KMS-11 (cell line): ENCODE measurements around the gene MYO18B.

Source experiments
- H2AFZ ChIP-seq: fragments of 200-600 bp; sonication (generic); 2 replicates; pipeline ENCODE4 v1.6.1; 2016; ENCODE audit warnings: antibody characterized with exemption, mixed run types, low read depth
- H3K27ac ChIP-seq: fragments of 200-600 bp; sonication (generic); 2 replicates; pipeline ENCODE4 v1.6.1; 2016; ENCODE audit warnings: mild to moderate bottlenecking, mixed run types
- H3K27me3 ChIP-seq: fragments of 200-600 bp; sonication (generic); 2 replicates; pipeline ENCODE4 v1.6.1; 2017; ENCODE audit warnings: mild to moderate bottlenecking, low read depth, mixed run types, moderate library complexity; ENCODE audit not compliant: insufficient read depth
- H3K36me3 ChIP-seq: fragments of 200-600 bp; sonication (generic); 2 replicates; pipeline ENCODE4 v1.6.1; 2017; ENCODE audit warnings: mild to moderate bottlenecking, mixed run types; ENCODE audit not compliant: insufficient read depth
- H3K4me1 ChIP-seq: fragments of 200-600 bp; sonication (generic); 2 replicates; pipeline ENCODE4 v1.6.1; 2016; ENCODE audit warnings: mild to moderate bottlenecking, low read depth, mixed run types; ENCODE audit not compliant: poor library complexity, severe bottlenecking
- H3K4me2 ChIP-seq: fragments of 200-600 bp; sonication (generic); 2 replicates; pipeline ENCODE4 v1.7.0; 2016; ENCODE audit warnings: mild to moderate bottlenecking, mixed run types
- H3K4me3 ChIP-seq: fragments of 200-600 bp; sonication (generic); IDR thresholded peaks from 2 replicates; pipeline ENCODE4 v1.6.1; 2017; ENCODE audit warnings: low read depth, low read length, mixed read lengths; ENCODE audit not compliant: insufficient read depth
- H3K79me2 ChIP-seq: fragments of 200-600 bp; sonication (generic); 2 replicates; pipeline ENCODE4 v1.6.1; 2016; ENCODE audit warnings: low read depth, mixed run types; ENCODE audit not compliant: insufficient read depth
- H3K9ac ChIP-seq: fragments of 200-600 bp; sonication (generic); 2 replicates; pipeline ENCODE4 v1.6.1; 2016; ENCODE audit warnings: mild to moderate bottlenecking, mixed run types
- H4K20me1 ChIP-seq: fragments of 200-600 bp; sonication (generic); 2 replicates; pipeline ENCODE4 v1.6.1; 2016; ENCODE audit warnings: mild to moderate bottlenecking, mixed run types; ENCODE audit not compliant: insufficient read depth
- TF ChIP-seq, protein P1 (sequence below): fragments of 200-600 bp; sonication (generic); conservative IDR thresholded peaks from 2 replicates; pipeline ENCODE4 v1.6.1; 2017; ENCODE audit warnings: low read depth, mild to moderate bottlenecking, antibody characterized with exemption, low read length, moderate library complexity, mixed read lengths

The MYO18B gene

GRCh38 chr22:25900880-25901279 is 158.9 kb downstream of the MYO18B start:
- H3K4me1 ChIP-seq = no peaks in the 10 kb centered on the region
- no peaks in the 10 kb centered on the region for H3K36me3 ChIP-seq
- H3K27me3 ChIP-seq = no peaks in the 10 kb centered on the region
- H2AFZ ChIP-seq = no peak overlapping the region
- H3K79me2 ChIP-seq = no peaks in the 10 kb centered on the region
- no peak overlapping the region for H3K27ac ChIP-seq
- H3K4me3 ChIP-seq = no peak overlapping the region
- H3K9ac ChIP-seq = no peak overlapping the region
- no peak overlapping the region for H3K4me2 ChIP-seq
- TF ChIP-seq, protein P1, sequence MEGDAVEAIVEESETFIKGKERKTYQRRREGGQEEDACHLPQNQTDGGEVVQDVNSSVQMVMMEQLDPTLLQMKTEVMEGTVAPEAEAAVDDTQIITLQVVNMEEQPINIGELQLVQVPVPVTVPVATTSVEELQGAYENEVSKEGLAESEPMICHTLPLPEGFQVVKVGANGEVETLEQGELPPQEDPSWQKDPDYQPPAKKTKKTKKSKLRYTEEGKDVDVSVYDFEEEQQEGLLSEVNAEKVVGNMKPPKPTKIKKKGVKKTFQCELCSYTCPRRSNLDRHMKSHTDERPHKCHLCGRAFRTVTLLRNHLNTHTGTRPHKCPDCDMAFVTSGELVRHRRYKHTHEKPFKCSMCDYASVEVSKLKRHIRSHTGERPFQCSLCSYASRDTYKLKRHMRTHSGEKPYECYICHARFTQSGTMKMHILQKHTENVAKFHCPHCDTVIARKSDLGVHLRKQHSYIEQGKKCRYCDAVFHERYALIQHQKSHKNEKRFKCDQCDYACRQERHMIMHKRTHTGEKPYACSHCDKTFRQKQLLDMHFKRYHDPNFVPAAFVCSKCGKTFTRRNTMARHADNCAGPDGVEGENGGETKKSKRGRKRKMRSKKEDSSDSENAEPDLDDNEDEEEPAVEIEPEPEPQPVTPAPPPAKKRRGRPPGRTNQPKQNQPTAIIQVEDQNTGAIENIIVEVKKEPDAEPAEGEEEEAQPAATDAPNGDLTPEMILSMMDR = no peak
- H4K20me1 ChIP-seq = no peaks in the 10 kb centered on the region

GRCh38 chr22:25902402-25902801 is 160.4 kb downstream of the MYO18B start:
- H4K20me1 ChIP-seq = no peaks in the 10 kb centered on the region
- H2AFZ ChIP-seq = no peak overlapping the region
- H3K27ac ChIP-seq = no peak overlapping the region
- no peaks in the 10 kb centered on the region for H3K27me3 ChIP-seq
- no peak overlapping the region for H3K4me2 ChIP-seq
- TF ChIP-seq, protein P1 = no peak
- H3K4me1 ChIP-seq = no peaks in the 10 kb centered on the region
- H3K36me3 ChIP-seq = no peaks in the 10 kb centered on the region
- H3K79me2 ChIP-seq = no peaks in the 10 kb centered on the region
- H3K4me3 ChIP-seq = no peak overlapping the region
- H3K9ac ChIP-seq = no peak overlapping the region

DNA sequence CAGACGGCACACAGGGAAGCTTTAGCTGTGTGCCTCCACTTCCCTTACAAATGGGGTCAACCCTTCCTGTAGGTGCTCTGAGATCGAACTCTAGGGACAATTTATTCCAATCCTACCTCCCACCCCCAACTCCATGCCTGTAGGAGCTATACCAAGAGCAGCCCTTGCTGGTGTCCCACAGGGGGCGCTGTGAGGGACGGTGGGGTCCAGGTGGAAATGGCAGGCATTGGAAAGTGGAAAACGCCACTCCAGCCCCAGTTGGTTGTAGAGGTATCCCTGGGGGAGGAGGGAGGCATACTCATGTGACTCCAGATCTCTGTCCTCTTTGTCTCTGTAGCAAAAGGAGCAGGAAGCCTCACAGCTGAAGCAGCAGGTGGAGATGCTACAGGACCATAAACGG is 161.3 kb downstream of the MYO18B start:
- Histone ChIP-seq H3K27ac (no peak overlapping the region), H3K4me1 (no peaks in the 10 kb centered on the region), H3K27me3 (no peaks in the 10 kb centered on the region), H3K9ac (no peak overlapping the region), H3K36me3 (no peaks in the 10 kb centered on the region), H2AFZ (no peak overlapping the region), H4K20me1 (no peaks in the 10 kb centered on the region), H3K4me3 (no peak overlapping the region), H3K4me2 (no peak overlapping the region), H3K79me2 (no peaks in the 10 kb centered on the region)
- TF ChIP-seq, protein P1 = peak; percentile 44; the same call in 1 of the 2 replicates

- H3K27me3 ChIP-seq = no peaks in the 10 kb centered on the region
- H3K27ac ChIP-seq = no peak overlapping the region
- H4K20me1 ChIP-seq = no peaks in the 10 kb centered on the region
- H3K36me3 ChIP-seq = no peaks in the 10 kb centered on the region
- no peak overlapping the region for H2AFZ ChIP-seq
- TF ChIP-seq, protein P1 = no peak
- no peak overlapping the region for H3K9ac ChIP-seq
- H3K79me2 ChIP-seq = no peaks in the 10 kb centered on the region
- H3K4me2 ChIP-seq = no peak overlapping the region
- no peaks in the 10 kb centered on the region for H3K4me1 ChIP-seq
- no peak overlapping the region for H3K4me3 ChIP-seq
These were observed 166.2 kb downstream of the MYO18B start for GRCh38 chr22:25908212-25908611.
